Mucosa of rectum (tissue), 2 donors: Measurements from ENCODE around the gene ENTR1.

Experiments
- H3K27ac ChIP-seq, 2 donors: one replicate each; pipeline ENCODE4 v1.7.0; 2013; ENCODE audit warnings: inconsistent platforms in 2 of 2, low read depth in 2 of 2, low read length in 2 of 2
- H3K27me3 ChIP-seq, 2 donors: one replicate each; pipeline ENCODE4 v1.7.0; 2013; ENCODE audit warnings: low read length in 2 of 2; ENCODE audit not compliant: control insufficient read depth in 2 of 2, insufficient read depth in 2 of 2
- H3K36me3 ChIP-seq, 2 donors: one replicate each; pipeline ENCODE4 v1.7.0; 2013; ENCODE audit warnings: low read length in 2 of 2; ENCODE audit not compliant: control insufficient read depth in 2 of 2, insufficient read depth in 2 of 2
- H3K4me1 ChIP-seq, 2 donors: one replicate each; pipeline ENCODE4 v1.7.0; 2013; ENCODE audit warnings: low read length in 2 of 2, mild to moderate bottlenecking in 1 of 2; ENCODE audit not compliant: control insufficient read depth in 2 of 2, insufficient read depth in 2 of 2
- H3K4me3 ChIP-seq, 2 donors: one replicate each; pipeline ENCODE4 v1.7.0; 2013; ENCODE audit warnings: low read length in 2 of 2
- H3K9ac ChIP-seq, 2 donors: one replicate each; pipeline ENCODE4 v1.7.0; 2013; ENCODE audit warnings: low read length in 2 of 2, low read depth in 1 of 2, mild to moderate bottlenecking in 1 of 2
- H3K9me3 ChIP-seq, 2 donors: one replicate each; pipeline ENCODE4 v1.7.0; 2013; ENCODE audit warnings: low read length in 2 of 2; ENCODE audit not compliant: control insufficient read depth in 2 of 2
- donor health status: healthy.
- donor health status: Normal muscosa, but diverticular disease.

The ENTR1 gene

DNA sequence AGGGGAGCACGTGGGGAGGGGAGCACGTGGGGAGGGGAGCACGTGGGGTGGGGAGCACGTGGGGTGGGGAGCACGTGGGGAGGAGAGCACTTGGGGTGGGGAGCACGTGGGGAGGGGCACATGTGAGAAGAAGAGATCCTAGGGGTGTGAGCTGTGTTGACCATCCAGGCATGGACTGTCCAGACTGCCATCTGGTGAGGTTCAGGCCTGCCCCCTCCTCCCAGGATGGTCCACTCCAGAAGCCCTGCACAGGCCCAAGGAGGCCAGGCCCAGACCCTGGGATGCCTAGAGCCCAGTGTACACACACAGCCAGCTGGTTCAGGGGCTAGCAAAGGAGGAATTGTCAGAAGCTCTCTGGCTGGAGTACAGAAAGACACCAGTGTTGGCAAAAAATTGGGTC, 12.8 kb downstream of the ENTR1 start:
- H3K9me3 ChIP-seq = no peaks in the 10 kb centered on the region
- peaks cover 21 to 45% of the 10 kb centered on the region in 2 donors for H3K36me3 ChIP-seq
- no peak overlapping the region for H3K27ac ChIP-seq
- peaks cover 18 to 23% of the 10 kb centered on the region in 2 donors for H3K4me1 ChIP-seq
- H3K9ac ChIP-seq = no peak overlapping the region
- H3K4me3 ChIP-seq = no peak overlapping the region
- H3K27me3 ChIP-seq = no peaks in the 10 kb centered on the region

DNA sequence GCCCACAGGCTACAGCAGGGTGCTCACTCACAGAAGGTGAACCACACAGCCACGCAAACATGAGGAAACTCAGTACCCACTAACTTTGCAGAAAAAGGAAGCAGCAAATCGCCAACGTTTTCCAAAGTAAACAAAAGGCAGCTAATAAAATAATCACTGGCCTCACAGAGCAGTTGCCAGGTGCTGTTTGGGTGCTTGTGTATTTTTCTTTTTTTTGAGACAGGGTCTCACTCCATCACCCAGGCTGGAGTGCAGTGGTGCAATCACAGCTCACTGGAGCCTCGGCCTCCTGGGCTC, 14.2 kb downstream of the ENTR1 start:
- peaks cover 32 to 49% of the 10 kb centered on the region in 2 donors for H3K36me3 ChIP-seq

DNA sequence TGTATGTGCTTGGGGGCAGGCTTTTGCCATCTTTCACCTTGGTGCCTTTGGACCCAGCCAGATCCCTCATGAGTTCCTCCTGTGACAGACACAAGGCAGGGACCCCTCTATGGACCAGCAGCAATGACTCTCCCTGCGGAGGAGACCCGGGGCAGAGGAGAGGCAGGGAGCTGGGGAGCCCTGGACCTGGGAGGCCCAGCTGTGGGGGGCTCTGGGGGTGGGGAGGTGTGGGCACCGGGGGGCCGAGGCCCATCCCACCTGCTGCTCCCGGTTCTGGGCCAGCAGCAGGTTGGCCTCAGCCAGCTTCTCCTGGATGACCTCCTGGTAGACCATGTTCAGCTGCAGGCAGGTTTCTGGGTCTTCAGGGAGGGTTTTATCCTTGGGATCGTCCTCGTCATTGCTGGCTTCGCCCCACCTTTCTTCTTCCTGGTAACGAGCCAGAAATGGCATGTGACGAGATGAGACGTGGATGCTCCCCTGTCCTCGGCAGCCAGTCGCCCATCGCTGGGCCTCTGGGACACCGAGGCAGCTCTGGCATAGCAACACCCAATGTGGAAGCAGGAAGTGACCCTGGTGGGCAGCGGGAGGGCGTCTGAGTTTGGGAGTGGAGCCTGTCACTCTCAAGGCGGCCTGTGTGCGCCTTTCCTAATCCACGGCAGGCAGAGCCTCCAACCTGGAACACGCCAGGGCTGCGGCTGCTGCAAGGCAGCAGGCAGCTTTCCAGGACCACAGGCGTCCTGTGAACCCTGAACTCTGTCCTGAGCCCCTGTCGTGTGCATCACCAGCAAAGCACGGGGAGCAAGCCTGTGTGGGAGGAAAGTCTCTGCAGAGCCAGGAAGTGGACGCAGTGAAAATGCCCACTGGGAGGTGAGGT, 14.8 kb downstream of the ENTR1 start:
- no peaks in the 10 kb centered on the region for H3K27me3 ChIP-seq
- H3K9ac ChIP-seq = no peak overlapping the region
- no peak overlapping the region for H3K4me3 ChIP-seq
- no peaks in the 10 kb centered on the region for H3K9me3 ChIP-seq
- no peak overlapping the region for H3K27ac ChIP-seq
- H3K4me1 ChIP-seq = peaks cover 18 to 22% of the 10 kb centered on the region in 2 donors
- H3K36me3 ChIP-seq = peaks cover 32 to 49% of the 10 kb centered on the region in 2 donors

More for the DNA sequence above, 14.2 kb downstream of the ENTR1 start:
- no peaks in the 10 kb centered on the region for H3K9me3 ChIP-seq
- H3K4me3 ChIP-seq = no peak overlapping the region
- peaks cover 18 to 23% of the 10 kb centered on the region in 2 donors for H3K4me1 ChIP-seq
- no peak overlapping the region for H3K9ac ChIP-seq
- no peak overlapping the region for H3K27ac ChIP-seq
- no peaks in the 10 kb centered on the region for H3K27me3 ChIP-seq

GRCh38 chr9:136395020-136395340, 15.4 kb downstream of the ENTR1 start:
- H3K9ac ChIP-seq = no peak overlapping the region
- no peaks in the 10 kb centered on the region for H3K27me3 ChIP-seq
- H3K9me3 ChIP-seq = no peaks in the 10 kb centered on the region
- H3K4me1 ChIP-seq = peaks cover 14 to 18% of the 10 kb centered on the region in 2 donors
- H3K4me3 ChIP-seq = no peak overlapping the region
- H3K27ac ChIP-seq = no peak overlapping the region
- peaks cover 34 to 51% of the 10 kb centered on the region in 2 donors for H3K36me3 ChIP-seq

DNA sequence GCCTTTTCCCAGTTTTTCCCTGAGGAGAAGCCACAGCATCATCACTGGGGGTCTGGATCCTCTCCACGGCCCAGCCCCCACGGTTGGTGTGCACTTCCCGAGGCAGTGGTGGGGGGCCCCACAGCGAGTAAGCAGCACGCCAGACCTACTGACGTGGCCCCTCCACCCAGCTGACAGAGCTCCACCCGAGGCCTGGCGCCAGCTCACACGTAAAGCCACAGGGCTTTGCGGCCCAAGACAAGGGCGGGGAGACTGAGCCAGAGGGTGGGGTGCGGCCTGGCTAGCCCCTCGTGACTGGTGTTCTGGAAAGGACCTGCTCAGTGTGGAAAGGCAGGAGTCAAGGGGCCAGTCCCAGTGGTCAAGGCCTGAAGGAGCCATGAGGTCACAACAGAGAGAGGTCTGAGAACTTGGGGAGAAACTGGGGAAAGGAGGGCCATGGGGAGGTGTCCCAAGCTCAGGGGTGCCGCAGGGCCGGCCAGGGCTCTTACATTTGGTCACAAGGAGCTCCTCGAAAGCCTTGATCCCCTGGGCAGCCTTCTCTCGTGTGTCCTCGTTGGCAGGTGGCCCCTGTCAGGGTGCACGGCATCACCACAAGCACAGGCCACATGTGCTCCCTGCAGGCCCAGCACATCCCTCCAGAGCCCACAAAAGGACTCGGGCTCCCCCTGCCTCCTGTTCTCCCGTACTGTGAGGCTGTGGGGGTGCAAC, 15.9 kb downstream of the ENTR1 start:
- Histone ChIP-seq H3K4me3 (no peak overlapping the region), H3K27me3 (no peaks in the 10 kb centered on the region), H3K27ac (no peak overlapping the region), H3K4me1 (peaks cover 14 to 17% of the 10 kb centered on the region in 2 donors), H3K9me3 (no peaks in the 10 kb centered on the region), H3K9ac (no peak overlapping the region), H3K36me3 (peaks cover 35 to 53% of the 10 kb centered on the region in 2 donors)

- no peak overlapping the region for H3K9ac ChIP-seq
- peaks cover 41 to 57% of the 10 kb centered on the region in 2 donors for H3K36me3 ChIP-seq
- no peak overlapping the region for H3K27ac ChIP-seq
- H3K27me3 ChIP-seq = no peaks in the 10 kb centered on the region
- peaks cover 6 to 7% of the 10 kb centered on the region in 2 donors for H3K4me1 ChIP-seq
- no peak overlapping the region for H3K4me3 ChIP-seq
- H3K9me3 ChIP-seq = no peaks in the 10 kb centered on the region
Measured at GRCh38 chr9:136393531-136393930, 16.9 kb downstream of the ENTR1 start.

DNA sequence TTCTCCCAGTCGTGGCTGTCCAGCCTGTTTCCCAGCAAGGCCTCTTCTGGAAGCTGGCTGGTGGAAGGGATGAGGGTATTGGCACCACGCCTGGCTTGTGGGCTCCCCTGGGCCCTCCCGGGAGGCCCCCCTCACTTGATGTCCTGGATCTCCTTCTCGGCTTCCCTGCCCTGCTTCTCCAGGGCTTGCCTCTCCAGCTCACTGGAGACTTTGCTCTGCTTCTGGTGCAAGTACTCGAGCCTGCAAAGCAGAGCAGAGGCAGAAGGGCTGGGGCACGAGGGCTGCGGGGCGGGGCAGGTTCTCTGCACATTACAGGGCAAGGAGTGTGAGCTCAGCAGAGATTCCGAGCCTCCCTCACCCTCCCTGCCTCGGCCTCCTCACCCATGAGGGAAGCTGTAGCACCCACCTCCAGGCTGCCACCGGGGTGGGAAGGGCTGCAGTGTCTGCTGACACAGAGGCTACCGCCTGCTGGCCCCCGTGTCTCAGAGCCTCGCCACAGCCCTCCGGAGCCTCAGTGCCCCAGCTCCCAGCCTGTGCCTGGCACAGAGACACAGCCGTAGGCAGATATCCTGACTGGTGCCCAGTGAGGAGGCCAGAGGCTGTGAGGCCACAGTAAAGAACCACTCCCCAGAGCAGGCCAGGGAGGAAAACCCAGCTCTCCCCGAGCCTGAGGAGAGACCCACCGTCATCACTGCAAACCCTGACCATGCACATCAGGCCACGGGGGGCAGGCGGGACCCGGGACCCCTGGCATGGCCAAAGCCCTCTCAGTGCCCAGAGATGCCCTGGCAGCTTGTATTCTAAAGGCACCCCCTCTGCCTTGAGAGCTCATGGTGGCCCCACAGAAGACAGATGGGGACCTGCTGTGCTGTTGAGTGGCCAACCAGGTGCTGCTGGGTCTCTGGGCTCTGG, 17.6 kb downstream of the ENTR1 start:
- H3K27me3 ChIP-seq = no peaks in the 10 kb centered on the region
- peaks cover 6 to 7% of the 10 kb centered on the region in 2 donors for H3K4me1 ChIP-seq
- no peak overlapping the region for H3K4me3 ChIP-seq
- peaks cover 45 to 63% of the 10 kb centered on the region in 2 donors for H3K36me3 ChIP-seq
- no peaks in the 10 kb centered on the region for H3K9me3 ChIP-seq
- H3K27ac ChIP-seq = no peak overlapping the region
- no peak overlapping the region for H3K9ac ChIP-seq

- H3K27ac ChIP-seq = no peak overlapping the region
- H3K4me3 ChIP-seq = no peak overlapping the region
- H3K9ac ChIP-seq = no peak overlapping the region
- H3K27me3 ChIP-seq = no peaks in the 10 kb centered on the region
- no peaks in the 10 kb centered on the region for H3K9me3 ChIP-seq
- peaks cover 50 to 68% of the 10 kb centered on the region in 2 donors for H3K36me3 ChIP-seq
- peaks cover 6 to 7% of the 10 kb centered on the region in 2 donors for H3K4me1 ChIP-seq
Measured at GRCh38 chr9:136391737-136392537, 18.5 kb downstream of the ENTR1 start.

DNA sequence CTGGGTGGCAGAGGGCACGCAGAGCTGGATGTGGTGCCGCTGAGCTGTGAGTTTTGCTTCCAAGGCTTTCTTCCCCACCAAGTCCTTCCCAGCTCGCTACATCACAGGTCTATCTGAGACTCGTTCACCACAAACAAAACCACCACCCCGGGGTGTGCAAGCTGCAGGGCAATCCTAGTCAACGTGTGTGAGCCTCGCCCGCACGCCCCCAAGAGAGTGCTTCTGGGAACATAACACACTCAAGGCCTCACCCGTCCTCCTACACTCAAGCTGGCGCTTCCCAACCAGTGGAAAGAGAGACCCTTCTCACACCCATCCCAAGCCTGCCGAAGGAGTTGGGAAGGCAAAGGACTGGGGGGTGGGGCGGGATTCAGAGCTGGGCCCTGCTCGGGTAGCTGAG, 21.0 kb downstream of the ENTR1 start:
- Histone ChIP-seq H3K36me3 (peaks cover 50% of the 10 kb centered on the region in 2 donors), H3K9me3 (no peaks in the 10 kb centered on the region), H3K4me3 (no peak overlapping the region), H3K27me3 (no peaks in the 10 kb centered on the region), H3K9ac (no peak overlapping the region), H3K27ac (no peak overlapping the region), H3K4me1 (no peaks in the 10 kb centered on the region)
